ENCODE results near the gene TNFAIP8L3.

DNA sequence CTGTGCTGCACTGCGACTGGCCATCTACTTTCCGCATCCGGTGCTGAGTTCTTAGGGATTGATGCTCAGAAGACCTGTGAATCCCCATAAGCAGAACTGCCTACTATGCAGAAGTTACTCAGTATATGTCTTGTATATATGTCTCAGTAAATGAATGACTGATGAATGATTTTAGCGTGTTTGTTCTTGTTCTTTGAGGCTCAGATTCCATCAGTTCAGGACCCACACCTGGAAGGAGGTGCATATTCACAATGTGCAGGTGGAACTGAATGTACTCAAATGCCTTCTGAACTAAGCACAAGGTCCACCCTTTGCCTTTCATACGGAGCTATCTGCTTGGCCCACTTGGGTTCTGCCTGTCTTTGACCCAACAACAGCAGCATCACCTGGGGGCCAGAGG lies 19.8 kb downstream of the TNFAIP8L3 start:
- no peak for TF ChIP-seq POLR2A (IDR thresholded peaks at IDR 0.05)
- TF ChIP-seq, protein P1, sequence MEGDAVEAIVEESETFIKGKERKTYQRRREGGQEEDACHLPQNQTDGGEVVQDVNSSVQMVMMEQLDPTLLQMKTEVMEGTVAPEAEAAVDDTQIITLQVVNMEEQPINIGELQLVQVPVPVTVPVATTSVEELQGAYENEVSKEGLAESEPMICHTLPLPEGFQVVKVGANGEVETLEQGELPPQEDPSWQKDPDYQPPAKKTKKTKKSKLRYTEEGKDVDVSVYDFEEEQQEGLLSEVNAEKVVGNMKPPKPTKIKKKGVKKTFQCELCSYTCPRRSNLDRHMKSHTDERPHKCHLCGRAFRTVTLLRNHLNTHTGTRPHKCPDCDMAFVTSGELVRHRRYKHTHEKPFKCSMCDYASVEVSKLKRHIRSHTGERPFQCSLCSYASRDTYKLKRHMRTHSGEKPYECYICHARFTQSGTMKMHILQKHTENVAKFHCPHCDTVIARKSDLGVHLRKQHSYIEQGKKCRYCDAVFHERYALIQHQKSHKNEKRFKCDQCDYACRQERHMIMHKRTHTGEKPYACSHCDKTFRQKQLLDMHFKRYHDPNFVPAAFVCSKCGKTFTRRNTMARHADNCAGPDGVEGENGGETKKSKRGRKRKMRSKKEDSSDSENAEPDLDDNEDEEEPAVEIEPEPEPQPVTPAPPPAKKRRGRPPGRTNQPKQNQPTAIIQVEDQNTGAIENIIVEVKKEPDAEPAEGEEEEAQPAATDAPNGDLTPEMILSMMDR (IDR thresholded peaks at IDR 0.05 in 8 of 11, conservative IDR thresholded peaks at IDR 0.05 in 3 of 11) = no peak
